ENCODE results near the gene ATP13A4.

Gene ATP13A4

DNA sequence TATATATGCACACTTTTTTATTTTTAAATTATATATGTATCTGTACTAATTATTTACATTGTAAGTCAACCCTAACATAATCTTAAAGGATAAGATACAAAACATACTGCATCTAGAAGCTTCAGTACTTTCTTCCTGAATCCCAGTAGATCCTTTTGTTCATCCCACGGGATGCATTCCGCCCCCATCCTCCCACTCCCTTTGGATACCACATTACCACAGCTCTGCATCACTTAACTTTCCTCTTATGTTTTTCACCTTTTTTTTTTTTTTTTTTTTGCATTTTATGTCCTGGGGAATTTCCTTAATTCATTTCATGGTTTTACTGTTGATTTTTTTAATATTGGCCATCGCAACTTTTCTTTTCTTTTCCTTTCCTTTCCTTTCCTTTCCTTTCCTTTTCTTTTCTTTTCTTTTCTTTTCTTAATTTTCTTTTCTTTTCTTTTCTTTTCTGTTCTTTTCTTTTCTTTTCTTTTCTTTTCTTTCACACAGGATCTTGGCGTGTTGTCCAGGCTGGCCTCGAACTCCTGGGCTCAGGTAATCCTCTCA, 41.3 kb upstream of the ATP13A4 start:
- no peak overlapping the region for H3K4me2 ChIP-seq (ENCODE audit: low read length)
- no peaks in the 10 kb centered on the region for H3F3A ChIP-seq (ENCODE audit: control insufficient read depth, insufficient read depth)
- peaks cover 24% of the 10 kb centered on the region for H3K4me1 ChIP-seq (ENCODE audit: control insufficient read depth, low read length)
- H3K9me2 ChIP-seq (replicated peaks; ENCODE audit: control insufficient read depth, low read length), result no peaks in the 10 kb centered on the region
- H3K9me3 ChIP-seq (ENCODE audit: control insufficient read depth, insufficient read depth, low read length), result no peaks in the 10 kb centered on the region
- peaks cover 91% of the 10 kb centered on the region for H3K79me2 ChIP-seq (ENCODE audit: control insufficient read depth, low read length)
- H3K27me3 ChIP-seq (ENCODE audit: control insufficient read depth, low read length), result no peaks in the 10 kb centered on the region
- TF ChIP-seq CTCF (IDR thresholded peaks at IDR 0.05; ENCODE audit: low read depth, low read length, poor library complexity, severe bottlenecking) (no peak), EZH2phosphoT487 (IDR thresholded peaks at IDR 0.05; ENCODE audit: borderline replicate concordance, low read length) (no peak)
- peaks cover 32% of the 10 kb centered on the region for H3K36me3 ChIP-seq (ENCODE audit: control insufficient read depth, low read length)
- no peak overlapping the region for H3K4me3 ChIP-seq (ENCODE audit: low read length)
- H3K27ac ChIP-seq (ENCODE audit: low read depth, low read length), result no peak overlapping the region
- H4K20me1 ChIP-seq (ENCODE audit: control insufficient read depth, insufficient read depth, low read depth, low read length), result peaks cover 4% of the 10 kb centered on the region; the same call in 1 of the 2 replicates

- H3K9me3 ChIP-seq (ENCODE audit: control insufficient read depth, insufficient read depth, low read length), result no peaks in the 10 kb centered on the region
- peak overlapping the region; percentile 84 for H3K4me2 ChIP-seq (ENCODE audit: low read length)
- TF ChIP-seq EZH2phosphoT487 (IDR thresholded peaks at IDR 0.05; ENCODE audit: borderline replicate concordance, low read length) (no peak), CTCF (IDR thresholded peaks at IDR 0.05; ENCODE audit: low read depth, low read length, poor library complexity, severe bottlenecking) (no peak)
- 0 out of 2 replicates have a peak overlapping the region, but pooled peaks have one; percentile 8 for H3K4me3 ChIP-seq (ENCODE audit: low read length)
- H4K20me1 ChIP-seq (ENCODE audit: control insufficient read depth, insufficient read depth, low read depth, low read length), result peaks cover 4% of the 10 kb centered on the region; the same call in 1 of the 2 replicates
- H3K27me3 ChIP-seq (ENCODE audit: control insufficient read depth, low read length), result no peaks in the 10 kb centered on the region
- H3K36me3 ChIP-seq (ENCODE audit: control insufficient read depth, low read length), result peaks cover 27% of the 10 kb centered on the region
- H3K9me2 ChIP-seq (replicated peaks; ENCODE audit: control insufficient read depth, low read length), result no peaks in the 10 kb centered on the region
- peaks cover 82% of the 10 kb centered on the region for H3K79me2 ChIP-seq (ENCODE audit: control insufficient read depth, low read length)
- H3K27ac ChIP-seq (ENCODE audit: low read depth, low read length), result no peak overlapping the region
- no peaks in the 10 kb centered on the region for H3F3A ChIP-seq (ENCODE audit: control insufficient read depth, insufficient read depth)
- peaks cover 24% of the 10 kb centered on the region for H3K4me1 ChIP-seq (ENCODE audit: control insufficient read depth, low read length)
These were observed 40.4 kb upstream of the ATP13A4 start for GRCh38 chr3:193594946-193595689.

DNA sequence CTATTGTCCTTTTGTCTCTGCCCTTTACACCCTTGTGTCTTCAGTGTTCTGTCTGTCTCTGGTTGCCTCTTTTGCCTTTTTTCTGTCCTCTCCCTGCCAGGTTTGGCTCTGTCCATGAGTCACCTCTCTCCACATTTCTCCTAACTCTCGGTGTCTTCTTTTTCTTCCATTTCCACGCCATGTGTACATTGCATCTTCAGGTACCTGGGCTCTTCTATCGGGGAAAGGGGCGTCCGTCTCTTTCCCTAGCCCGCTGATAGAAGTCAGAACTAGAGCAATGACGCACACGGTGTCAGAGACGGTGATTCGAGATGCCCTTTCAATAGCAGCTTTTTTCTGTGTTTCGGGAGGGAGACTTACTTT, 39.0 kb upstream of the ATP13A4 start:
- Histone ChIP-seq H3F3A (ENCODE audit: control insufficient read depth, insufficient read depth) (no peaks in the 10 kb centered on the region), H3K27me3 (ENCODE audit: control insufficient read depth, low read length) (no peaks in the 10 kb centered on the region), H3K79me2 (ENCODE audit: control insufficient read depth, low read length) (peaks cover 67% of the 10 kb centered on the region), H3K9me2 (replicated peaks; ENCODE audit: control insufficient read depth, low read length) (no peaks in the 10 kb centered on the region), H4K20me1 (ENCODE audit: control insufficient read depth, insufficient read depth, low read depth, low read length) (peaks cover 4% of the 10 kb centered on the region; the same call in 1 of the 2 replicates), H3K36me3 (ENCODE audit: control insufficient read depth, low read length) (peaks cover 20% of the 10 kb centered on the region), H3K27ac (ENCODE audit: low read depth, low read length) (0 out of 2 replicates have a peak overlapping the region, but pooled peaks have one; percentile 12), H3K4me2 (ENCODE audit: low read length) (peak overlapping the region; percentile 84), H3K4me1 (ENCODE audit: control insufficient read depth, low read length) (peaks cover 24% of the 10 kb centered on the region), H3K9me3 (ENCODE audit: control insufficient read depth, insufficient read depth, low read length) (no peaks in the 10 kb centered on the region), H3K4me3 (ENCODE audit: low read length) (peak overlapping the region; percentile 90)
- TF ChIP-seq EZH2phosphoT487 (IDR thresholded peaks at IDR 0.05; ENCODE audit: borderline replicate concordance, low read length), result no peak
- no peak for TF ChIP-seq CTCF (IDR thresholded peaks at IDR 0.05; ENCODE audit: low read depth, low read length, poor library complexity, severe bottlenecking)
